Epithelial cell of proximal tubule (primary cell): Measurements from ENCODE around the gene FOXP4. TPM values are rescaled to one million over a fixed set of nuclear protein-coding genes. Genes with fewer than 3 reads are reported as not detected.
"Not testable (repeated sequence)": the region's sequence is repeated elsewhere in the genome, so short reads cannot be mapped to it uniquely, and the experiment has no call there.

ENCODE experiments used
- DNase-seq: peaks from one replicate; pipeline ENCODE4 v3.0.0-alpha.2; 2011; ENCODE audit warnings: low read depth
- H3K4me3 ChIP-seq: 2 replicates; pipeline ENCODE4 v1.5.1; 2011; ENCODE audit warnings: low read depth, mild to moderate bottlenecking, low read length
- CTCF ChIP-seq: conservative IDR thresholded peaks from 2 replicates; pipeline ENCODE4 v1.5.1; 2012; ENCODE audit warnings: low read depth, mild to moderate bottlenecking, low read length
- total RNA-seq: library from RNA; depleted of rRNA; stranded (reverse); fragments of >200 nt; gene quantifications from 2 replicates; pipeline ENCODE4 v1.2.3, GENCODE V29; 2015

Gene FOXP4
- total RNA-seq, 1 donor from 2014 or later = 7.5 TPM

GRCh38 chr6:41614715-41615114, 68.5 kb downstream of the FOXP4 start:
- H3K4me3 ChIP-seq = no peak overlapping the region
- TF ChIP-seq CTCF = no peak
- no peak for DNase-seq

GRCh38 chr6:41615311-41615710, 69.1 kb downstream of the FOXP4 start:
- no peak overlapping the region for H3K4me3 ChIP-seq
- DNase-seq = no peak
- no peak for TF ChIP-seq CTCF

- TF ChIP-seq CTCF = no peak
- no peak for DNase-seq
- no peak overlapping the region for H3K4me3 ChIP-seq
These were observed 72.4 kb downstream of the FOXP4 start for GRCh38 chr6:41618598-41618997.

- not testable (repeated sequence) for H3K4me3 ChIP-seq, DNase-seq
These were observed 73.0 kb downstream of the FOXP4 start for GRCh38 chr6:41619193-41619592.

- H3K4me3 ChIP-seq = no peak overlapping the region
- no peak for TF ChIP-seq CTCF
- DNase-seq = no peak
These were observed 75.2 kb downstream of the FOXP4 start for GRCh38 chr6:41621367-41621766.

- no peak overlapping the region for H3K4me3 ChIP-seq
- DNase-seq = no peak
- no peak for TF ChIP-seq CTCF
These were observed 75.6 kb downstream of the FOXP4 start for GRCh38 chr6:41621802-41622201.

GRCh38 chr6:41622206-41622988, 76.2 kb downstream of the FOXP4 start:
- TF ChIP-seq CTCF = no peak
- no peak for DNase-seq
- no peak overlapping the region for H3K4me3 ChIP-seq
